ENCODE data around the gene ATP6V1B1.

DNA sequence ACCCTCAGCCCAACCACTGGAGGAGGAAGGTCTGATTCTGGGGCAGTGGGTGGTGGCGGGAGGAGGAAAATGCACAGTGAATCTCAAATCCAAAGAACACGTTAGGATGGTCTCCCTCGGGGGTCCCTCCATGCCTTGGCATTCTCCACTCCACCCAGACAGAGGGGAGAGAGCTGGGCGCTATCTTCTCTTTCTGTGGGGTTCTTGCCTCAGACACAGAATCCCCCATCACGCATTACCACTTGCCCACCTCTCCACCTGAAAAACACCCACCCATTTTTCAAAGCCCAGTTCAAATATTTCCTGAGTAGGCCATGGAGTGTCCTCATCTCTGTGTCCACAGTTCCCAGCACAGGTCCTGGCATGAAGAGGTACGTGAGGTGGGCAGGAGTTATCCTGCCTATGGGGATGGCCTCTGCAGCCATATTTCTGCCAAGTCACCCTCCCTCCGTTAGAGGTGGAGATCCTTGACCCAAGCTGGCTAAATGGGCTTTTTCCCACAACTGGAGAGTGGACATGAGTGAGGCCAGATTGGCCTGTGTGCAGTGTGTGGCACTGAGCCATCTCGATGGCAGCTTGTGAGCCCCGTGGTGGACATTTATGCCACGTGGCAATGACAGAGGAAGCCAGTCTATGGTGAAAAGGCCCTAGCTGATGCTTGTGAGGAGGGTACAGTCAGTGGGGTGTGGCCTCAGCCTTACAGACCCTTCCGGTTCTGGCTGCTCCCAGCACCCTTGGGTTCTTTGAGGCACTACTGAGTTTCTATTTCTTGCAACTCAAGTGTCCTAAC lies 68.5 kb downstream of the ATP6V1B1 start:
- TF ChIP-seq, protein P1, sequence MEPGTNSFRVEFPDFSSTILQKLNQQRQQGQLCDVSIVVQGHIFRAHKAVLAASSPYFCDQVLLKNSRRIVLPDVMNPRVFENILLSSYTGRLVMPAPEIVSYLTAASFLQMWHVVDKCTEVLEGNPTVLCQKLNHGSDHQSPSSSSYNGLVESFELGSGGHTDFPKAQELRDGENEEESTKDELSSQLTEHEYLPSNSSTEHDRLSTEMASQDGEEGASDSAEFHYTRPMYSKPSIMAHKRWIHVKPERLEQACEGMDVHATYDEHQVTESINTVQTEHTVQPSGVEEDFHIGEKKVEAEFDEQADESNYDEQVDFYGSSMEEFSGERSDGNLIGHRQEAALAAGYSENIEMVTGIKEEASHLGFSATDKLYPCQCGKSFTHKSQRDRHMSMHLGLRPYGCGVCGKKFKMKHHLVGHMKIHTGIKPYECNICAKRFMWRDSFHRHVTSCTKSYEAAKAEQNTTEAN (CRISPR knock-in tag; conservative IDR thresholded peaks at IDR 0.05) = no peak
- TF ChIP-seq RBM39 (IDR thresholded peaks at IDR 0.05; ENCODE audit: low read depth, low read length, poor library complexity, severe bottlenecking) = no peak
- TF ChIP-seq, protein P2, sequence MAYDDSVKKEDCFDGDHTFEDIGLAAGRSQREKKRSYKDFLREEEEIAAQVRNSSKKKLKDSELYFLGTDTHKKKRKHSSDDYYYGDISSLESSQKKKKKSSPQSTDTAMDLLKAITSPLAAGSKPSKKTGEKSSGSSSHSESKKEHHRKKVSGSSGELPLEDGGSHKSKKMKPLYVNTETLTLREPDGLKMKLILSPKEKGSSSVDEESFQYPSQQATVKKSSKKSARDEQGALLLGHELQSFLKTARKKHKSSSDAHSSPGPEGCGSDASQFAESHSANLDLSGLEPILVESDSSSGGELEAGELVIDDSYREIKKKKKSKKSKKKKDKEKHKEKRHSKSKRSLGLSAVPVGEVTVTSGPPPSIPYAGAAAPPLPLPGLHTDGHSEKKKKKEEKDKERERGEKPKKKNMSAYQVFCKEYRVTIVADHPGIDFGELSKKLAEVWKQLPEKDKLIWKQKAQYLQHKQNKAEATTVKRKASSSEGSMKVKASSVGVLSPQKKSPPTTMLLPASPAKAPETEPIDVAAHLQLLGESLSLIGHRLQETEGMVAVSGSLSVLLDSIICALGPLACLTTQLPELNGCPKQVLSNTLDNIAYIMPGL (CRISPR knock-in tag; IDR thresholded peaks at IDR 0.05; ENCODE audit: borderline replicate concordance in 1 of 2, low read depth in 1 of 2) = no peak
- no peak for TF ChIP-seq STAG1 (CRISPR knock-in tag; IDR thresholded peaks at IDR 0.05)
- no peak for TF ChIP-seq POLR2A (IDR thresholded peaks at IDR 0.05; ENCODE audit: insufficient read depth in 1 of 2, low read depth in 2 of 2, low read length in 2 of 2)

Measured in HepG2 (cell line).